Measurements from ENCODE around the gene ANKRD36. TPM values are rescaled to one million over a fixed set of nuclear protein-coding genes. Genes with fewer than 3 reads are reported as not detected.
"Not testable (repeated sequence)": the region's sequence is repeated elsewhere in the genome, so short reads cannot be mapped to it uniquely, and the experiment has no call there.

The ANKRD36 gene
- total and polyA plus RNA-seq, 2 of the 13 experiments (the other 11 are each of a cell fraction or from before 2014, with no cell fraction given), result 6.4 to 27.3 TPM

- H4K20me1 ChIP-seq (ENCODE audit: insufficient read depth, low read length); DNase-seq (ENCODE audit: low spot score); H3K4me3 ChIP-seq (replicated peaks in 1 of 3; ENCODE audit: insufficient read depth in 1 of 3, low read depth in 2 of 3, low read length in 3 of 3); H3K9ac ChIP-seq (ENCODE audit: insufficient read depth, low read depth, low read length); H3K4me1 ChIP-seq (ENCODE audit: insufficient read depth, low read length); CTCF ChIA-PET (ENCODE audit: low intra/inter-chr PET ratio, low total read pairs); in situ Hi-C loops (cut with HindIII; ENCODE audit: extremely low pct_ligation_motif_present, low pct_unique_long_range_greater_than_20kb); BruUV-seq (replicated peaks); H3K36me3 ChIP-seq (replicated peaks in 1 of 2; ENCODE audit: control insufficient read depth in 1 of 2, insufficient read depth in 2 of 2, low read length in 2 of 2); H3K27me3 ChIP-seq (ENCODE audit: control insufficient read depth in 1 of 2, insufficient read depth in 2 of 2, low read length in 2 of 2); H2AFZ ChIP-seq (ENCODE audit: low read length); H3K27ac ChIP-seq (ENCODE audit: extremely low read length, insufficient read depth, low read length); intact Hi-C loops (cut with micrococcal nuclease; ENCODE audit: unreplicated experiment); H3K9me3 ChIP-seq (ENCODE audit: low read length); H3K4me2 ChIP-seq (ENCODE audit: low read depth, low read length); POLR2A ChIA-PET; H3K79me2 ChIP-seq (ENCODE audit: insufficient read depth, low read length); FAIRE-seq: not testable (repeated sequence)
- ATAC-seq, result peak; percentile 64
- 0% methylated on average over 1 of the region's 9 CpGs for WGBS (ENCODE audit: low lambda C conversion rate)
Observed at GRCh38 chr2:97082206-97082605, 30.7 kb upstream of the ANKRD36 start.

GRCh38 chr2:97083516-97083915 lies 29.4 kb upstream of the ANKRD36 start:
- H3K9ac ChIP-seq (ENCODE audit: insufficient read depth, low read depth, low read length); in situ Hi-C loops (cut with HindIII; ENCODE audit: extremely low pct_ligation_motif_present, low pct_unique_long_range_greater_than_20kb); H3K4me2 ChIP-seq (ENCODE audit: low read depth, low read length); H3K79me2 ChIP-seq (ENCODE audit: insufficient read depth, low read length); H3K4me3 ChIP-seq (replicated peaks in 1 of 3; ENCODE audit: insufficient read depth in 1 of 3, low read depth in 2 of 3, low read length in 3 of 3); H2AFZ ChIP-seq (ENCODE audit: low read length); DNase-seq (ENCODE audit: low spot score); CTCF ChIA-PET (ENCODE audit: low intra/inter-chr PET ratio, low total read pairs); ATAC-seq; H3K27ac ChIP-seq (ENCODE audit: extremely low read length, insufficient read depth, low read length); FAIRE-seq; H3K4me1 ChIP-seq (ENCODE audit: insufficient read depth, low read length); BruUV-seq (replicated peaks); H3K36me3 ChIP-seq (replicated peaks in 1 of 2; ENCODE audit: control insufficient read depth in 1 of 2, insufficient read depth in 2 of 2, low read length in 2 of 2); H4K20me1 ChIP-seq (ENCODE audit: insufficient read depth, low read length); POLR2A ChIA-PET; H3K9me3 ChIP-seq (ENCODE audit: low read length); intact Hi-C loops (cut with micrococcal nuclease; ENCODE audit: unreplicated experiment); H3K27me3 ChIP-seq (ENCODE audit: control insufficient read depth in 1 of 2, insufficient read depth in 2 of 2, low read length in 2 of 2): not testable (repeated sequence)
- WGBS (ENCODE audit: low lambda C conversion rate), result 65% methylated on average over 7 of the region's 7 CpGs

- H3K9ac ChIP-seq (ENCODE audit: insufficient read depth, low read depth, low read length); BruUV-seq (replicated peaks); H3K27me3 ChIP-seq (ENCODE audit: control insufficient read depth in 1 of 2, insufficient read depth in 2 of 2, low read length in 2 of 2); POLR2A ChIA-PET; intact Hi-C loops (cut with micrococcal nuclease; ENCODE audit: unreplicated experiment); H3K4me1 ChIP-seq (ENCODE audit: insufficient read depth, low read length); H3K79me2 ChIP-seq (ENCODE audit: insufficient read depth, low read length); H2AFZ ChIP-seq (ENCODE audit: low read length); H3K4me2 ChIP-seq (ENCODE audit: low read depth, low read length); H3K9me3 ChIP-seq (ENCODE audit: low read length); DNase-seq (ENCODE audit: low spot score); H4K20me1 ChIP-seq (ENCODE audit: insufficient read depth, low read length); FAIRE-seq; CTCF ChIA-PET (ENCODE audit: low intra/inter-chr PET ratio, low total read pairs); in situ Hi-C loops (cut with HindIII; ENCODE audit: extremely low pct_ligation_motif_present, low pct_unique_long_range_greater_than_20kb); H3K27ac ChIP-seq (ENCODE audit: extremely low read length, insufficient read depth, low read length); H3K4me3 ChIP-seq (replicated peaks in 1 of 3; ENCODE audit: insufficient read depth in 1 of 3, low read depth in 2 of 3, low read length in 3 of 3); H3K36me3 ChIP-seq (replicated peaks in 1 of 2; ENCODE audit: control insufficient read depth in 1 of 2, insufficient read depth in 2 of 2, low read length in 2 of 2): not testable (repeated sequence)
- 50% methylated on average over 1 of the region's 7 CpGs for WGBS (ENCODE audit: low lambda C conversion rate)
- ATAC-seq, result peak; percentile 12; the same call in 1 of the 3 replicates
Observed at GRCh38 chr2:97085093-97085492, 27.9 kb upstream of the ANKRD36 start.

GRCh38 chr2:97088706-97089105 lies 24.2 kb upstream of the ANKRD36 start:
- H3K27ac ChIP-seq (ENCODE audit: extremely low read length, insufficient read depth, low read length); POLR2A ChIA-PET: not testable (repeated sequence)
- 74% methylated on average over 1 of the region's 1 CpG for WGBS (ENCODE audit: low lambda C conversion rate)

More at GRCh38 chr2:97088706-97089105, 24.2 kb upstream of the ANKRD36 start:
- H2AFZ ChIP-seq (ENCODE audit: low read length); H3K9ac ChIP-seq (ENCODE audit: insufficient read depth, low read depth, low read length); H3K9me3 ChIP-seq (ENCODE audit: low read length); H3K4me3 ChIP-seq (replicated peaks in 1 of 3; ENCODE audit: insufficient read depth in 1 of 3, low read depth in 2 of 3, low read length in 3 of 3); CTCF ChIA-PET (ENCODE audit: low intra/inter-chr PET ratio, low total read pairs); FAIRE-seq; H3K36me3 ChIP-seq (replicated peaks in 1 of 2; ENCODE audit: control insufficient read depth in 1 of 2, insufficient read depth in 2 of 2, low read length in 2 of 2); H3K4me2 ChIP-seq (ENCODE audit: low read depth, low read length); H3K4me1 ChIP-seq (ENCODE audit: insufficient read depth, low read length); ATAC-seq; H3K27me3 ChIP-seq (ENCODE audit: control insufficient read depth in 1 of 2, insufficient read depth in 2 of 2, low read length in 2 of 2); DNase-seq (ENCODE audit: low spot score); H3K79me2 ChIP-seq (ENCODE audit: insufficient read depth, low read length); intact Hi-C loops (cut with micrococcal nuclease; ENCODE audit: unreplicated experiment); BruUV-seq (replicated peaks); in situ Hi-C loops (cut with HindIII; ENCODE audit: extremely low pct_ligation_motif_present, low pct_unique_long_range_greater_than_20kb); H4K20me1 ChIP-seq (ENCODE audit: insufficient read depth, low read length): not testable (repeated sequence)

Measured in HepG2 (cell line).